NOMO-1 (cell line): ENCODE measurements around the gene RNF225.
"Not testable (repeated sequence)": the region's sequence is repeated elsewhere in the genome, so short reads cannot be mapped to it uniquely, and the experiment has no call there.

Source experiments
- DNase-seq, 2 experiments: peaks; one replicate each; lab custom pipeline; 2025; ENCODE audit not compliant: unreplicated experiment in 2 of 2; lab: John Stamatoyannopoulos, UW

Gene RNF225

GRCh38 chr19:58386576-58387337, 8.7 kb upstream of the RNF225 start, which contains the start of gene RPS5:
Gene RPS5 (plus strand): TSS chr19:58387269. CDS start chr19:58388138, 869 bp downstream.
- peak; percentile 95 to 98 for DNase-seq

DNA sequence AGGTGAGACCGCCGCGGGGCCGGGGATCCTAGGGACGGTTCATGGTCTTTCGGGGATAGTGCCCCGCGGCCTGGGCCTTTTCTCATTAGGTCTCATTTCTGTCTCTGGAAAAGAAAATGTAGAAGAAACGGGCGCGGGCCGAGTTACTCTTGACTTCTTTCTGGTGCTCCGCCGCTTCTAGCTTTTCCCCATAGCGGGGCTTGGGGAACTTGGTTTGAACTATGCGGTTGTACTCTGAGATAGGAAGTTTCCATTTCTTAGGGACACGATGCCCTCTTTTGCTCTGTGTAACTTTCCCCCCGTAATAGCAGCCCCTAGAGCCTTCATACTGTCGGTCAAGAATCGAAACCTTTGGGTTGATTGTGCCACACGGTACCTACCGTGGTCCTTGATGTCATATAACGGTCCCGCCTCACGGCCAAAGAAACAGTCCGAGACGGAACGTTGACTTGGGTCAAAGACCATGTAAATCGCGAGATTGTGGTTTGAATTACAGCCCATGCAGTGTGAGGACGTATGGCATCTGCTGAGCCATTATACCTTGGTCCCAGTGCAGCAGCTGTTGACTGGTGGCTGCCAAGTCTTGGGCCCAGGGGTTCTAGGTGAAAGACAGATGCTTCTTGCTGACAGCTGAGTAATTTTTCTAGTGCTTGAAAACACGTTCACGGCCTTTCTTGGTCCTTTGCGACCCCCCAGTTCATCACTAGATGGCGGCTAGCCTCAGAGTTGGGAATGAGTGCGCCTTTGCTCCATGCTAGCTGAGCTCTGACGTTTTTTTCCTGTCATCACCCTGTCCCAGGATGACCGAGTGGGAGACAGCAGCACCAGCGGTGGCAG, 7.9 kb upstream of the RNF225 start:
- no peak for DNase-seq

GRCh38 chr19:58388175-58388526, 7.3 kb upstream of the RNF225 start:
- DNase-seq: no peak

GRCh38 chr19:58392945-58393724, 2.3 kb upstream of the RNF225 start:
- DNase-seq: no peak

GRCh38 chr19:58393725-58394033, 1.8 kb upstream of the RNF225 start:
- DNase-seq: no peak

- DNase-seq: no peak
Measured at GRCh38 chr19:58394821-58395219, 636 bp upstream of the RNF225 start.

GRCh38 chr19:58395979-58396627, 647 bp downstream of the RNF225 start:
- no peak for DNase-seq

- no peak for DNase-seq
Measured at GRCh38 chr19:58396691-58397532, 1.5 kb downstream of the RNF225 start.

GRCh38 chr19:58397533-58398037, 2.1 kb downstream of the RNF225 start:
- DNase-seq: no peak

DNA sequence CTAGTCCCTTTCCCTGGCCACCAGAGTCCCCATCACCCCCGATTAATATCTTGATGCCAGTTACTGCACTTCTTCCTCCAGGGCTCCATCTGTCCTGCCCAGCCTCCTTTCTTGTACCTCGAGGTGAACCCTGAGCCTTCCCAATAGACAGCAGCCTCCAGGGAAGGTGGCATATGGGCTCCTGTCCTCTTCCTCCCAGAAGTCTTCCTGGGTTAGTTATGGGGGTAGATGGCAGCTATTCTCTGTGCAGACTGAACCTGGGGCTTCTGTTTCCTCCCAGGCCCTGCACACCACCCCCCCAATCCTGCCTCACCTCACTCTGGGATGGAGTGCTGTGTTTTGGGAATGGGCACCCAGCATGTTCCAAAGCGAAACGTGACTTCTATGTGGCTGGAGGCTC, 2.6 kb downstream of the RNF225 start:
- no peak for DNase-seq

- DNase-seq: no peak
Measured at GRCh38 chr19:58398545-58398944, 3.1 kb downstream of the RNF225 start.

- DNase-seq: no peak
Measured at GRCh38 chr19:58399903-58400302, 4.4 kb downstream of the RNF225 start.

GRCh38 chr19:58400316-58400915, 5.0 kb downstream of the RNF225 start:
- no peak for DNase-seq

GRCh38 chr19:58400916-58401839, 5.7 kb downstream of the RNF225 start:
- DNase-seq: peak; percentile 98 to 99

- no peak for DNase-seq
Measured at GRCh38 chr19:58401840-58402421, 6.5 kb downstream of the RNF225 start.

DNA sequence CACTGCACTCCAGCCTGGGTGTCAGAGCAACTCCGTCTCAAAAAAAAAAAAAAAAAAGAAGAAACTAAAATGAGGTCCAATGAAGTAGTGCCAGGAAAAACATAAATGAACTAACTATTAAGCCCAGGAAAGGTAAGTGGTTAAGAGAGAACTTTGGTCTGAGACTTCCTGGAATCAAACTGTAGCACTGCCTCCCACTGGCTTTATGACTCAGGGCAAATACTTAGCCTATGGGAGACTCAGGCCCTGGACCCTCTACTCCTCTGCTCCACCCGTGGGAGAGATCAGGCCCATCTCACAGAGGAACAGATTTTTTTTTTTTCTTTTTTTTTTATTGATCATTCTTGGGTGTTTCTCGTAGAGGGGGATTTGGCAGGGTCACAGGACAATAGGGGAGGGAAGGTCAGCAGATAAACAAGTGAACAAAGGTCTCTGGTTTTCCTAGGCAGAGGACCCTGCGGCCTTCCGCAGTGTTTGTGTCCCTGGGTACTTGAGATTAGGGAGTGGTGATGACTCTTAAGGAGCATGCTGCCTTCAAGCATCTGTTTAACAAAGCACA, 8.5 kb downstream of the RNF225 start:
- not testable (repeated sequence) for DNase-seq

DNA sequence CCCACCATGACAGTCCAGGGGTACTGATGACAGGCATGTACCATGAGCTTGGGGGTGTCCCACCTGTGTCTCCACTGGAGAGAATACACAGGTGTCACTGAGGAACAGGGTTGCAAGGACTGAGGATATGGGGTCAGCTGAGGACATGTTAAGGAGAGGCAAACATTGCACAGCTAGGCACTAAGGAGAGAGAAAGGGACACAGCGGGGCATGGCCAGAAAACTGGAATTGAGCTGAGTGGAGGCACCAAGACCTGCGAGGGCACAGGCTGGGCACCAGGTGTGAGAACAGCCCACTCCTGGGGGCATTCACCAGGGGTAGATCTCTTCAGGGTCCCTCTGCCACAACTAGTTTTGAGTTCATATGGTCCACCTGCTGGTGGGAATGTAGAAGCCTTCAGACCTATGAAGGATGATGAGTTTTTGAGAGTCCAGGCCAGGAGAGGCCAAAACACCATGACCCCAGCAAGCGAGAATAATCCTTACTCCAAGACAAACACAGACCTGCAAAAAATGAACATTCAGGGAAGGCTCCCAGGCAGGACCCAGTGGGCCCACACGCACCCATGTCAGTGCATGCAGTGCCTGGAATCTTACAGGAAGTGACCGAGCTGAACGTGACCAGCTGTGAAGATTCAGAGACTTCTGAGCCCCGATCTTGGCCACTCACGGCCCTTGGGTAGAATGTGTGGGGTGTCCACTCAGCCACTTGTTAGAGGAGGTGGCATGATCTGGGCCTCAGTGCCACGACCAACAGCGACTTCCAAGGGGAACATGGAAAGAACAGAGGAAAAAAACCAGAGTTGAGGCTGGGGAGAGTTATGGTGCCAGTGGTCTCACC, 11.6 kb downstream of the RNF225 start:
- no peak for DNase-seq
